HG03097 (cell line): Measurements from ENCODE around the gene NUP214.
"Not testable (repeated sequence)": the region's sequence is repeated elsewhere in the genome, so short reads cannot be mapped to it uniquely, and the experiment has no call there.

Source experiments
- ATAC-seq: cut with Tn5 transposase; IDR thresholded peaks from one replicate; pipeline ENCODE4 v1.9.1; 2021; ENCODE audit not compliant: unreplicated experiment, low FRiP score

The NUP214 gene

DNA sequence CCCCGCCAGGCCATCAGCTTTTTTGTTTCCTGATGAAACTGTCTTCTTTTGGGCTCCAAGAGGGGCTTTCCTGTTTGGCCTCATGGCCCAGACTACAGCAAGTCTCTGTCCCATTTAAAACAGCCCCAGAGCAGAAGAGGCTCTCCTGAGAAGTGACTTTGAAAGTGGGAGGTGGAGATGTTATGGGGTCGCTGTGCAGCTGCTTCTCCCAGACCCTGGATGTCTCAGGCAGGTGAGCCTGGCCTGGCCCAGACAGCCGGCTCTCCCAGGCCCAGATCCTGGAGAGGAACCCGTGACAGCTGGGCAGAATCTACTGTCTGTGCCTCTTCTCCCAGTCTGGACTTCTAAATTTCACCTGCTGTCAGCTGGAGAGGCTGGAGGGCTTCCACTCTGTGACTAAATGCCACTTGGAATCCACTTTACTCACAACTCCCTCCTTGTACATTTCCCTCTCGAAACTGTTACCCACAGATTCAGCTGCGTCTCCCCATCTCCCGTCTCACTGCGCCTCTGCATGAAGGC, 130.4 kb downstream of the NUP214 start:
- ATAC-seq = no peak

- ATAC-seq = no peak
Observed at GRCh38 chr9:131257266-131258025, 132.1 kb downstream of the NUP214 start.

DNA sequence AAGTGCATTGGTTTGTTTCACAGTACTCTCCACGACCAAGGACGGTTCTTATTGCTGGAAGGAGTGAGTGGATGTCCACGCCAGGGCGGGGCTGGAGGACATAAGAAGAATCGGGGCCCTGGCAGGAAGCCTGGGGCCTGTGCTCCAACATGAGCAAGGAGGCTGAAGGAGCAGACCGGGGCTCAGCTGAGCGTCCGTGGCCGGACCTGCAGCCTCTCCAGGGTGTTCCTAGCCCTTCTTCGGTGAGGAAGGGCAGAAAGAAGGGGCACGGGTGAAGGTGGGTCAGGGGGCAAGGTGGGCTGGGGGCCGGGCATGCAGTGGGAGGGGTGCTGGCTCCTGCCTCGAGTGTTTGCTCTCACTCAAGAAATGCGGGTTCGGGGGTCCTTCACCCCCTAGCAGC, 132.8 kb downstream of the NUP214 start:
- no peak for ATAC-seq

- no peak for ATAC-seq
Observed at GRCh38 chr9:131258698-131259431, 133.5 kb downstream of the NUP214 start.

- no peak for ATAC-seq
Observed at GRCh38 chr9:131259432-131259898, 134.1 kb downstream of the NUP214 start.

DNA sequence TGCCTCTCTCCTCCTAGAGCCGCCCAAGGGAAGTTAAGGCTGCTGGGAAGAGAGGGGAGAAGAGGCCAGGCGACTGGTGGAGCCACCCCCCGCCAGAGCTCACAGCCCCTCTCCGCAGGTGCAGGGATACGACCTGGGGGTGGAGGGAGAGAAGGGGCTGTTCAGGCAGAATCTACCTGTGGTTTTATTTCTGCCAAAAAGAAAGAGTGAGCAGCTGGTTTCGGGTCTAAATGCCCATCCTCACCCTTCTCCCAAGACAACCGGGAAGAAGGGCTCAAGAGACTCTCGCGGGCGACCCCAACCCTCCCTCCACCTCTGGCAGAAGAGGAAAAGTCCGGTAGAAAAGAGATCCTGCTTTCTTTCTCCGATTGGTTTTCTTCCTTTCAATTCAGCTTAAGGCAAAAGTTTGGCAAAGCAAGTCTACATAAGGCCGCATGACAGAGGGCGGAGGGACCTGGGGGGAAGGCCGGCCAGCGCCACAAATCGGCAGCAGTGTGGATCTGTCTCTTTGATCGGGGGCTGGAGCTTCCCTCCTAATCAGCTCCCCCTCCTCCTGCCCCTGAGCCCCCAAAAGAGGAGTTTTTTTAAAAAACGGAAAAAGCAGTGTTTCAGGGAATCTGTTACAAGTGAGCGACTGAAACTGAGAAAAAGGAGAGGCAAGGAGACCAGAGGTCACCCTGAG, 134.7 kb downstream of the NUP214 start:
- ATAC-seq = no peak

- ATAC-seq = no peak
Observed at GRCh38 chr9:131260751-131261452, 135.5 kb downstream of the NUP214 start.

GRCh38 chr9:131262327-131263032, 137.1 kb downstream of the NUP214 start:
- ATAC-seq = no peak

- ATAC-seq = not testable (repeated sequence)
Observed at GRCh38 chr9:131263033-131263343, 137.6 kb downstream of the NUP214 start.

DNA sequence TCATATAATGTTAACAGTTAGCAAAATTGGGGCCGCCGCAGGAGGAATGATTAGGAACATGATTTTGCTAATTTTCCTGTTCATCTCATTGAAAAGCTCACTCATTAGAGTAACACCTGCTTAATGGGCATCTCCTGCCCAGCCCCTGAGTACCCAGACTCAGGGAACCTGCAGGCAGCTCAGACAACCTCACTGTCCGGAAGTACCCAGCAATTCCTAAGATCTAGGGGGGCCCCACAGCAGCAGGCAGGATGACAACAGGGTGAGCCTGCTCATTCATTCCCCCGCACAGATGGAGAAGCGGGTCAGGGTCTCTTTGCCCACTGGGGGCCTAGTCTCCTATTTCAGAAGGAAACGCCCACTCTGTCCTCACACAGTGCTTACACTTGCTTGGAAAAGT, 138.3 kb downstream of the NUP214 start:
- no peak for ATAC-seq

DNA sequence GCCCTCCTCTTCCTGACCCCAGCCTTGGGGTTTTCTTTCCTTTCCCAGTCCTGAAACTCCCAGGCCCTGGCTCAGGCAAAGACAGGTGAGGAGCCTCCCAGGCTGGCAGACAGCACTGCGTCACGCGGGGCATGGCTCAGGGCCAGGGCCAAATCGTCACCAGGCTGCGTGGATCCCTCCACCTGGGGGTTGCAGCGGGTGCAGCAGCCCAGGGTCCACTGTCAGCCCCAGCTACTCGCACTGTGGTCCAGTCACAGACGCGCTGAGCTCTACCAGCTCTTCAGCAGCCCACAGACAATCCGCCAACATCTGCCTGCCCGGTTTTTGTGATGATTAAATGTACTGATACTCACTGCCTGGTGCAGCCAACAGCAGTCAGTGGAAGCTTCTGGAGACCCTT, 138.8 kb downstream of the NUP214 start:
- no peak for ATAC-seq

GRCh38 chr9:131266266-131267229, 141.2 kb downstream of the NUP214 start:
- ATAC-seq = no peak

DNA sequence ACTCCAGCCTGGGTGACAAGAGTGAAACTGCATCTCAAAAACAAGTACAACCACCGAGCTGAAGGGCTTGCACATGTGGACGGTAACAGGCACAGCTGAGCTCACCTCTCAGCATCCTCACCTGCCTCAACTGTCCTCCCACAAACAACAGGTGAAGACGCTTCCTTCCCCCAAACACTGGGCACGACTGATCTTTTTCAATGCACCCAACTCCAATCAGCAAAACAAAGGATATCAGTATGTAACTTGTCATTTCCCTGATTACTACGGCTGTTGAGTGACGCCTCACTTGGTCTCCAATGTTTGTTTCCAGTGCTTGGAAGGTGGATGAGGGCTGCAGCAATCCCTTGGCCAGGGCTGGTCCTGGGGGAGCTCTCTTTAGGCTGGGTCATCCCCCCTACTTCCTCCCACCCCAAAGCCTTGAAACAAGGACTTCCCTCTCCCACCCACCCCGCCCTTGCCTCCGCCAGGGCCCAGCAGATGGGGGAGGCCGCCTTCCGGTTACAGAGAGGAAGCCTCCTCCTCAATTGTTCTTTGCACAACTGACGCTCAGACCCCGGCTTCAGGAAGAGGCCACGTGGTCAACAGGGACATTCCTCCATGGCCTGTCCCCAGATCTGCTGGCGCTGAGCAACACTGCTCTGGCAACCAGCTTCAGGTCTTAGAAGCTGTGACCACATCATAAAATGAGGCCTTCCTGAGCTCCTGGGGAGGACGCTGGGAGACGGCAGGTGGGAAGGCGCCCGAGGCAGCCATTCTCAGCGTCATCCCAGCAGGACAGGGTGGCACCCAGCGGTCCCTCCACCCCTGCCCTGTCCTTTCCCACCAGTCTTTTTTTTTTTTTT, 145.0 kb downstream of the NUP214 start:
- no peak for ATAC-seq

DNA sequence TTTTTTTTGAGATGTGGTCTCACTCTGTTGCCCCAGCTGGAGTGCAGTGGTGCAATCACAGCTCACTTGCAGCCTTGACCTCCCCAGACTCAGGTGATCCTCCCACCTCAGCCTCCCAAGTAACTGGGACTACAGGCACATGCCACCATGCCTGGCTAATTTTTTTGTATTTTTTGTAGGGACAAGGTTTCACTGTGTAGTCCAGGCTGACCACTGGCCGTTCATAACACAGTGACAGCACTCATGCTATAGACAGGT, 145.6 kb downstream of the NUP214 start:
- not testable (repeated sequence) for ATAC-seq

DNA sequence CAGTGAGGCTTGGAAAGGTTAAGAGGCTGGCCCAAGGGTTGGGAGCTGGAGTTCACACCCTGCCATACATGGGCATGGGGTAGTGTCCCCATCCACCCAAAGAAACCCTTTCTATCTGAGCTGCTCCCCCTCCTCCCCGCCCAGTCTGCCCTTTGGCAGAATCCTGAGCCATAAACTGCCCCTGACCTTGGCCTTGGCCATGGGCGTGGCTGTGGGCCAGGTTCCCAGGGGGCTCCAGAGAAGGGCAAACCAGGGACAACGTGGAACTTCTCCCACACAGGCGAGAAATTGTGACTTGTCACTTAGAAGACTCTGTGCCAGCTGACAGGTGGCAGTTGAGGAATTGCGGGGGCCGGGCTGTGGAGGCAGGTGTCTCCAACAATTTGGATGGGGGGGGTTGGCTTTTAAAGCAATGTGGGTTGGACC, 146.1 kb downstream of the NUP214 start:
- ATAC-seq = no peak

DNA sequence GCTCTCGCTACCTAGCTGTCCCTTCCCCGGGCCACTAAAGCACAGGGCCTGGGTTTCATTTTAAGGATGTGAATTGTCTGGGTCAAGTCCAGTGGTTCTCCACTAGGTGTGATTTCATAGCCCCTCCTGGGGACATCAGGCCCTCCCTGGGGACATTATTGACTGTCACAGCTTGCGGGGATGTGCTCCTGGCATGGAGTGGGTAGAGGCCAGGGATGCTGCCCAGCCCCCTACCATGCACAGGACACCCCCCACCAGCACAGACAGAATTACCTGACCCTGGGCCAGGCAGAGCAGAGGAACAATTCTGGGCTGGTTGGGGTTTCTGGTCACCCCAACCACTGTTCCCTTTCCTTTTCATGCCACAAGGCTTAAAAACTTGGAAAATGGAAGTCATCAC, 146.8 kb downstream of the NUP214 start:
- no peak for ATAC-seq

DNA sequence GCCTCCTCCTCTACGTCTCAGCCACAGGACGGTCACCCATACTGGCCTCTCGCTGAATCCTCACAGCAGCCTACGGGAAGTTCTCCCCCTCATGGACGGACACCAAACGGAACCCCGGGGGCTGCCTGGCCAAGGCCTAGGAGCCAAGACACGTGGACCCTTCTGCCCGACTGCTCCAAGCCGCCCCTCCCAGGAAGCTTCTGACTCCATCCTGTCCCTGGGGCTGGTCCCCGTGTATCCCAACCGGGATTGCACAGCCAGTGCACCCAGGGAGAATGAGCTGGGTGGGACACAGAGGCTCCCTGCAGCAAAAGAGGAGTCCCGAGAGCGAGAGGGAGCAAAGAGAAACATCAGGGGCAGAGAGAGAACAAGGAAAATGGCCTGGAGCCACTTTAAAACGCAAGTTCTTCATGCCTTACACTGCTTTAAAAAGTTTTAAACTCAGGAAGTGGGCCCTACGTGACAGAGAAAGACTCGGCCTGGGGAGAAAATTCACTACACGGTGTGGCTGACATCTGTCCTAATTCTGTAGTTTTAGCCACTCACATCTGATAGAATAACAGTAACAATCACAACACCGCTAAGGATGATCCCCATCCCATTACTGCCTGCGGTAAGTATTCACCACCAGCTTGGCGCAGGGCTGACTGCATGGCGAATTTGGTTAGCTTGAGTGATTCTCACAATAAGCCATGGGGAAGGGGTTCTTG, 147.9 kb downstream of the NUP214 start:
- no peak for ATAC-seq
